HG02870 (cell line): ENCODE data around the gene CYSTM1.
A peak's percentile ranks its signal among the peaks of the same experiment; 100 is the strongest.
"Not testable (repeated sequence)": the region's sequence is repeated elsewhere in the genome, so short reads cannot be mapped to it uniquely, and the experiment has no call there.

ENCODE experiments used
- ATAC-seq: cut with Tn5 transposase; IDR thresholded peaks from one replicate; pipeline ENCODE4 v1.9.1; 2021; ENCODE audit warnings: mild to moderate bottlenecking, moderate library complexity; ENCODE audit not compliant: unreplicated experiment

The CYSTM1 gene

GRCh38 chr5:140148508-140148907 lies 26.5 kb upstream of the CYSTM1 start:
- ATAC-seq, result no peak

GRCh38 chr5:140150201-140150600 lies 24.8 kb upstream of the CYSTM1 start:
- no peak for ATAC-seq

- ATAC-seq, result no peak
Measured at GRCh38 chr5:140151144-140152021, 23.6 kb upstream of the CYSTM1 start.

- ATAC-seq, result no peak
Measured at GRCh38 chr5:140152022-140152999, 22.7 kb upstream of the CYSTM1 start.

- ATAC-seq, result no peak
Measured at GRCh38 chr5:140153255-140153654, 21.7 kb upstream of the CYSTM1 start.

GRCh38 chr5:140153905-140154304 lies 21.1 kb upstream of the CYSTM1 start:
- no peak for ATAC-seq

GRCh38 chr5:140154710-140155381 lies 20.1 kb upstream of the CYSTM1 start:
- not testable (repeated sequence) for ATAC-seq

- peak; percentile 86 for ATAC-seq
Measured at GRCh38 chr5:140157032-140157781, 17.8 kb upstream of the CYSTM1 start.

- ATAC-seq, result no peak
Measured at GRCh38 chr5:140159014-140159927, 15.7 kb upstream of the CYSTM1 start.

GRCh38 chr5:140162275-140162674 lies 12.7 kb upstream of the CYSTM1 start:
- ATAC-seq, result no peak

- ATAC-seq, result no peak
Measured at GRCh38 chr5:140162781-140163180, 12.2 kb upstream of the CYSTM1 start.

GRCh38 chr5:140165101-140165922 lies 9.7 kb upstream of the CYSTM1 start:
- ATAC-seq, result no peak

GRCh38 chr5:140165923-140166270 lies 9.1 kb upstream of the CYSTM1 start:
- no peak for ATAC-seq

- no peak for ATAC-seq
Measured at GRCh38 chr5:140166911-140167310, 8.1 kb upstream of the CYSTM1 start.

GRCh38 chr5:140168371-140168770 lies 6.6 kb upstream of the CYSTM1 start:
- no peak for ATAC-seq

- ATAC-seq, result no peak
Measured at GRCh38 chr5:140169410-140169809, 5.6 kb upstream of the CYSTM1 start.

- no peak for ATAC-seq
Measured at GRCh38 chr5:140172483-140172882, 2.5 kb upstream of the CYSTM1 start.

GRCh38 chr5:140174014-140174413 lies 974 bp upstream of the CYSTM1 start:
- ATAC-seq, result no peak
